Measurements from ENCODE around the gene GNAI3. TPM values are rescaled to one million over a fixed set of nuclear protein-coding genes. Genes with fewer than 3 reads are reported as not detected.

The GNAI3 gene
- total RNA-seq, 6 experiments from 2014 or later = 10.6 to 11.7 (median 11.2) TPM

- peaks cover 30% of the 10 kb centered on the region for H3K36me3 Mint-ChIP-seq (ENCODE audit: low read depth)
- H3K9me3 Mint-ChIP-seq = no peaks in the 10 kb centered on the region
- no peaks in the 10 kb centered on the region for H3K27me3 Mint-ChIP-seq (ENCODE audit: insufficient read depth)
- peak overlapping the region; percentile 80 for H3K27ac Mint-ChIP-seq
- DNase-seq = no peak
- no peak overlapping the region for H3K4me3 Mint-ChIP-seq
- H3K4me1 Mint-ChIP-seq (ENCODE audit: low read depth) = peaks cover 18% of the 10 kb centered on the region
- no peak for TF ChIP-seq CTCF (IDR thresholded peaks at IDR 0.05)
These were observed 31.1 kb downstream of the GNAI3 start for GRCh38 chr1:109579491-109579890.

- H3K9me3 Mint-ChIP-seq = no peaks in the 10 kb centered on the region
- H3K27me3 Mint-ChIP-seq (ENCODE audit: insufficient read depth) = no peaks in the 10 kb centered on the region
- DNase-seq = no peak
- no peak overlapping the region for H3K4me3 Mint-ChIP-seq
- no peak for TF ChIP-seq CTCF (IDR thresholded peaks at IDR 0.05)
- no peak overlapping the region for H3K27ac Mint-ChIP-seq
- H3K4me1 Mint-ChIP-seq (ENCODE audit: low read depth) = peaks cover 18% of the 10 kb centered on the region
- H3K36me3 Mint-ChIP-seq (ENCODE audit: low read depth) = peaks cover 38% of the 10 kb centered on the region
These were observed 33.6 kb downstream of the GNAI3 start for GRCh38 chr1:109582021-109582420.

- Mint-ChIP-seq H3K27me3 (ENCODE audit: insufficient read depth) (no peaks in the 10 kb centered on the region), H3K36me3 (ENCODE audit: low read depth) (peaks cover 46% of the 10 kb centered on the region), H3K9me3 (no peaks in the 10 kb centered on the region), H3K4me3 (no peak overlapping the region), H3K27ac (no peak overlapping the region), H3K4me1 (ENCODE audit: low read depth) (no peaks in the 10 kb centered on the region)
- DNase-seq = no peak
- TF ChIP-seq CTCF (IDR thresholded peaks at IDR 0.05) = no peak
These were observed 36.4 kb downstream of the GNAI3 start for GRCh38 chr1:109584766-109585165.

- H3K36me3 Mint-ChIP-seq (ENCODE audit: low read depth) = peaks cover 46% of the 10 kb centered on the region
These were observed 37.6 kb downstream of the GNAI3 start for GRCh38 chr1:109586055-109586454.

GRCh38 chr1:109589177-109589576 lies 40.8 kb downstream of the GNAI3 start:
- TF ChIP-seq CTCF (IDR thresholded peaks at IDR 0.05) = no peak
- Mint-ChIP-seq H3K4me1 (ENCODE audit: low read depth) (peaks cover 26% of the 10 kb centered on the region), H3K9me3 (no peaks in the 10 kb centered on the region), H3K27ac (no peak overlapping the region), H3K36me3 (ENCODE audit: low read depth) (peaks cover 65% of the 10 kb centered on the region), H3K4me3 (no peak overlapping the region), H3K27me3 (ENCODE audit: insufficient read depth) (no peaks in the 10 kb centered on the region; the same call in 1 of the 2 replicates)
- DNase-seq = no peak

More at GRCh38 chr1:109586055-109586454, 37.6 kb downstream of the GNAI3 start:
- Mint-ChIP-seq H3K27ac (no peak overlapping the region), H3K27me3 (ENCODE audit: insufficient read depth) (no peaks in the 10 kb centered on the region), H3K9me3 (no peaks in the 10 kb centered on the region), H3K4me3 (no peak overlapping the region), H3K4me1 (ENCODE audit: low read depth) (no peaks in the 10 kb centered on the region)
- TF ChIP-seq CTCF (IDR thresholded peaks at IDR 0.05) = no peak
- no peak for DNase-seq

- no peaks in the 10 kb centered on the region for H3K9me3 Mint-ChIP-seq
- peaks cover 31% of the 10 kb centered on the region for H3K4me1 Mint-ChIP-seq (ENCODE audit: low read depth)
- no peaks in the 10 kb centered on the region; the same call in 1 of the 2 replicates for H3K27me3 Mint-ChIP-seq (ENCODE audit: insufficient read depth)
- H3K4me3 Mint-ChIP-seq = no peak overlapping the region
- no peak for TF ChIP-seq CTCF (IDR thresholded peaks at IDR 0.05)
- H3K36me3 Mint-ChIP-seq (ENCODE audit: low read depth) = peaks cover 61% of the 10 kb centered on the region
- H3K27ac Mint-ChIP-seq = no peak overlapping the region
- no peak for DNase-seq
These were observed 41.3 kb downstream of the GNAI3 start for GRCh38 chr1:109589679-109590078.

All from HFFc6 (cell line).